ENCODE measurements around the gene CMTM7. TPM values are rescaled to one million over a fixed set of nuclear protein-coding genes. Genes with fewer than 3 reads are reported as not detected.
"Not testable (repeated sequence)": the region's sequence is repeated elsewhere in the genome, so short reads cannot be mapped to it uniquely, and the experiment has no call there.

The CMTM7 gene
- total RNA-seq, 3 donors from 2014 or later, result 3.6 to 5.1 (median 4.8) TPM

DNA sequence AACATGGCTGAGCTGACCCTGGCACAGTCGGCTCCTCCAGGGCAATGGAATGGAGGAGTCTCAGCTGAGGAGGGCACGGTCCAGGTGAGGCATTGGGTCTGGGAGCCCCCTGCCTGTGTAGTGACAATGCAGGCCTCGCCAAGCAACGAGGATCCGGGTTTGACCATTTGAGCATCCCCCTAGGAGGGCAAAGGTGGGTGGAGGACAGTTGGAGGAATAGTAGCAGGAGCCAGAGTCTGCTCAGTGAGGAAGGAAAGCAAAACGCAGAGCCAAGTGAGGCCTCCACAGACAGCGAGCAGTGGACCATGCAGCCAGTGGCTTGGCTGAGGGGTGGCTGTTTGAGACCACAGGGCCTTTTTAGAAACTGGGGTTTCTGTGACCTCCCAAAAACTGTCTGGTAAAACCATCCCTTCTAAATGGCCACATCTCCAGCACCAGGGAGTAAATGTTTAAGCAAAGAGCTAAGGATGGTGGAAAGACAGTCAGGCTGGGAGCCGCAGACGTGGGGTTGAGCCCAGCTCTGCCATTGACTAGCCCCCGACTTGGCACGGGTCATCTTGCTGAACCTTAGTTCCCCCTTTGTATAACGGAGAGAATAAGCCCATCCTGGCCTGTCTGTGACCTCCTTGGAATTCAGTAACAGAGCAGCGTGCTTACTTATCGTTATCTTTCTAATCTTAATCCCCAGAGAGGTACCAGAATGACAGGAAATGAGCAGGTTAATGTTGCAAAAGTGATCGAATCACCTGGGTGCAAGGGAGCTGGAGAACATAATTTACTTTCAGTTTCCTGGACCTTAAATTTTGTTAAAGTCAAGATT lies 64.2 kb downstream of the CMTM7 start:
- intact Hi-C loops (cut with DNase I, micrococcal nuclease), result no loop called here
- Histone ChIP-seq H3K9me3 (no peaks in the 10 kb centered on the region), H3K4me1 (ENCODE audit: low read depth) (no peaks in the 10 kb centered on the region), H3K36me3 (ENCODE audit: low read depth) (no peaks in the 10 kb centered on the region), H3K4me3 (no peak overlapping the region)
- ATAC-seq, result peak; percentile 2
- DNase-seq, result peak in 1 of 3 donors; percentile 1
- TF ChIP-seq, protein P1, sequence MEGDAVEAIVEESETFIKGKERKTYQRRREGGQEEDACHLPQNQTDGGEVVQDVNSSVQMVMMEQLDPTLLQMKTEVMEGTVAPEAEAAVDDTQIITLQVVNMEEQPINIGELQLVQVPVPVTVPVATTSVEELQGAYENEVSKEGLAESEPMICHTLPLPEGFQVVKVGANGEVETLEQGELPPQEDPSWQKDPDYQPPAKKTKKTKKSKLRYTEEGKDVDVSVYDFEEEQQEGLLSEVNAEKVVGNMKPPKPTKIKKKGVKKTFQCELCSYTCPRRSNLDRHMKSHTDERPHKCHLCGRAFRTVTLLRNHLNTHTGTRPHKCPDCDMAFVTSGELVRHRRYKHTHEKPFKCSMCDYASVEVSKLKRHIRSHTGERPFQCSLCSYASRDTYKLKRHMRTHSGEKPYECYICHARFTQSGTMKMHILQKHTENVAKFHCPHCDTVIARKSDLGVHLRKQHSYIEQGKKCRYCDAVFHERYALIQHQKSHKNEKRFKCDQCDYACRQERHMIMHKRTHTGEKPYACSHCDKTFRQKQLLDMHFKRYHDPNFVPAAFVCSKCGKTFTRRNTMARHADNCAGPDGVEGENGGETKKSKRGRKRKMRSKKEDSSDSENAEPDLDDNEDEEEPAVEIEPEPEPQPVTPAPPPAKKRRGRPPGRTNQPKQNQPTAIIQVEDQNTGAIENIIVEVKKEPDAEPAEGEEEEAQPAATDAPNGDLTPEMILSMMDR (IDR thresholded peaks at IDR 0.05), result no peak

DNA sequence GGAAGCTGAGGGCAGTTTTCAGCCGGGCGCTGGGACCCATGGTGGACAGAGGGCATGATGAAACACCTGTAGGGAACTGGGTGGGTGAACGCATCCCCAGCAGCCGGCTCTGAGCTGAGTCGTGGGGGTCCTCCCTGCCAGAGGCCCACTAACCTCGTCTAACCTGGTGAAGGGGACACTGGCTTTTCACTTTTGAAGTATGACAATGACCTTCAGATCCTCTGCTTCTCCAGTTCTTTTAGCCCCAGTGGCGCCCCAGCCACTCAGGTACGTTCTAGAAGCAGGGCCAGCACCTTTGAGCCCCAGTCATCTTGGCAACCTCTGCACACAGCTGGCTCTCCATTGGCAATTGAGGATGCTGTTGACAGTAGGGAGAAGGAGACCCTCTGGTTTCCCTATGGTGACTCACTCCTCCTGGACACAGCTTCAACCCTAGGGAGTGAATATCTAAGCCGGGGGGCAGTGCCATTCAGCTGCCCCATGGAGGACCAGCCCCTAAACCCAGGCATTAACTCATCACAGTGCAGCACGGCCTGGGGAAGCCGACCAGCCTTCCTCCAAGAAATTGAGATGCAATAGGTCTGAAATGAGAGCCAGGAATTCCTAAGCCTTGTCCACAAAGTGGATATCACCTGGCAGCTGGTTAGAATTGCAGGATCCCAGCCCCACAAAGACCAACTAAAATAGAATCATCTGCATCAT lies 64.9 kb downstream of the CMTM7 start:
- TF ChIP-seq, protein P1 (IDR thresholded peaks at IDR 0.05), result no peak
- DNase-seq (no peak), ATAC-seq (no peak)

DNA sequence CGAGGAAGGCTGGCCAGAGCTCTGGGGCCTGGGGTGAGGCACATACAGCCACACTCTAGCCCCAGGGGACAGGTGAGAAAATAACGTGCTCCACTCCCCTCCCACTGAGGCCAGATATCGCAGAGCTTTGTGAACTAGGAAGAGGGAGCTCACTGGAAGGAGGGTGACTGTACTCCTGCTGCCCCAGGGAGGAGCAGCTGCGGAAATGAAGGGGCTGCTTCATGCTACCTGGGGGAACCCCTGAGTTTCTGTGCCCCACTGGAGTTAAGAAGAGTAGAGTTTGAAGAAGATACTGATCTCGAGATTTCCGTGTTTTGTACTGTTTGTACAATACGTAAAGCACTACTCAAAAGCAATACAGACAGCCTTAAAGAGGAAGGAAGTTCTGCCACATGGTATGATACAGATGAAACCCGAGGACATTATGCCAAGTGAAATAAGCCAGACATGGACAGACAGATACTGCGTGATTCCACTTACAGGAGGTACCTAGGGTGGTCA lies 66.4 kb downstream of the CMTM7 start:
- DNase-seq (no peak), ATAC-seq (peak; percentile 70)
- Histone ChIP-seq H3K36me3 (ENCODE audit: low read depth) (no peaks in the 10 kb centered on the region), H3K4me3 (no peak overlapping the region), H3K4me1 (ENCODE audit: low read depth) (peaks cover 4% of the 10 kb centered on the region), H3K9me3 (no peaks in the 10 kb centered on the region)
- intact Hi-C loops (cut with DNase I, micrococcal nuclease), result no loop called here
- TF ChIP-seq, protein P1 (IDR thresholded peaks at IDR 0.05), result no peak

More for the DNA sequence above, 64.9 kb downstream of the CMTM7 start:
- H3K9me3 ChIP-seq, result no peaks in the 10 kb centered on the region
- no peak overlapping the region for H3K4me3 ChIP-seq
- H3K36me3 ChIP-seq (ENCODE audit: low read depth), result no peaks in the 10 kb centered on the region
- intact Hi-C loops (cut with DNase I, micrococcal nuclease), result no loop called here
- peaks cover 1% of the 10 kb centered on the region for H3K4me1 ChIP-seq (ENCODE audit: low read depth)

DNA sequence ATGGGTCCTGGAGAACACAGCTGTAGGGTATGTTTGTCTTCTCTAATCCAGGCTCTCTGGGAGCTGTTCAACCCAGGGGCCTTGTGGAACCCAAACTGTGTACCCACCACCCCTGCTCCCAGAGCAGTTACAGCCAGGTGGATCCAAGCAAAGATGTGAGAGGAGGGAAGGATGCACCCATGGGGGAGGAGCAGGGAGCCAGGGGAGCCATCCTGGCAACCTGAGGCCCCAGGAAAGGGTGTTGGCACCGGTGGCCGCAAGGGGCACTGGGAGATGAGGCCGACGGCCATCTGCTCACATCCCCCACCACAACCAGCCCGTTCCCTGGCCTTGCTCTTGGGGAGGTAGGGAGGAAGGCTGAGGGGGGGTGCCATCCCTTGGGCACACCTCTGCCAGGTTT lies 67.8 kb downstream of the CMTM7 start:
- intact Hi-C loops (cut with DNase I, micrococcal nuclease), result no loop called here
- H3K4me3 ChIP-seq, result no peak overlapping the region
- no peaks in the 10 kb centered on the region for H3K36me3 ChIP-seq (ENCODE audit: low read depth)
- DNase-seq (no peak), ATAC-seq (no peak)
- H3K4me1 ChIP-seq (ENCODE audit: low read depth), result peaks cover 4% of the 10 kb centered on the region
- TF ChIP-seq, protein P1 (IDR thresholded peaks at IDR 0.05), result no peak
- no peaks in the 10 kb centered on the region for H3K9me3 ChIP-seq

DNA sequence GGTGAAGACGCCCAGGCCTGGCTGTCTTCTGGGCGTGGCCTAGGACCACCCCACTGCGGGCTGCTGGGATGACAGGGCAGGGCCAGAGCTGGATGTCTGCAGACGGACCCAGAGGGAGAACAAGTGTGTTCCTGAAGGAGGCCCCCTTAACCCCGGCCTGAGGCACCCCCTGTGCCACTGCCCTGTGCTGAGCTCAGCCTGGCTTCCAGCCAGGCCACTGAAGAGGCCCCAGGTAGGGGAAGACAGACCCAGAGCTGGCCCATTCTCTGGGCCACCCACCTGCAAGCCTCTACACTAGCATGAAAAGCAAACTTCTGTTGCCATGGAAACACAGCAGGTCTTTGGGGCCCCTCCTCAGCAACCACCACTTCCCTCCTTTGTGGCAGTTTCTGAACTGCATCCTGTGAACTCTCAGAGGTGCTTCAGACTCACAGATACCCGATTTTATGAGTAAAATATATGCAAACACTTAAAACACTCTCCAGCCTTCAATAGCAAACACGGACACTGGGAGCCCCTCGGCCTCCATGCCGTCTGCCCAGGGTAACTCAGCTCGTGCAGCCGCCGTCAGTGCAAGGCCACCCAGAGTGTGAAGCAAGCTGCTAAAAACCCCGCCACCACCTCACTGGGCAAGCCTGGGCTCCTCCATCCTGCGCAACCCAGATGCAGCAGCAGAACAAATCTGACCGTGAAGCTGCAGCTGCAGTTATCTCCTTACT lies 68.5 kb downstream of the CMTM7 start:
- H3K4me1 ChIP-seq (ENCODE audit: low read depth), result peaks cover 4% of the 10 kb centered on the region
- intact Hi-C loops (cut with DNase I, micrococcal nuclease), result loop anchor here in 1 of 2 donors (10.0 kb wide), 1 partner anchor 165 kb away; no protein-coding TSS in a partner anchor
- H3K36me3 ChIP-seq (ENCODE audit: low read depth), result no peaks in the 10 kb centered on the region
- ATAC-seq (peak; percentile 88), DNase-seq (peak; percentile 40 to 68 (median 40))
- TF ChIP-seq, protein P1 (IDR thresholded peaks at IDR 0.05), result no peak
- H3K9me3 ChIP-seq, result no peaks in the 10 kb centered on the region
- no peak overlapping the region for H3K4me3 ChIP-seq

DNA sequence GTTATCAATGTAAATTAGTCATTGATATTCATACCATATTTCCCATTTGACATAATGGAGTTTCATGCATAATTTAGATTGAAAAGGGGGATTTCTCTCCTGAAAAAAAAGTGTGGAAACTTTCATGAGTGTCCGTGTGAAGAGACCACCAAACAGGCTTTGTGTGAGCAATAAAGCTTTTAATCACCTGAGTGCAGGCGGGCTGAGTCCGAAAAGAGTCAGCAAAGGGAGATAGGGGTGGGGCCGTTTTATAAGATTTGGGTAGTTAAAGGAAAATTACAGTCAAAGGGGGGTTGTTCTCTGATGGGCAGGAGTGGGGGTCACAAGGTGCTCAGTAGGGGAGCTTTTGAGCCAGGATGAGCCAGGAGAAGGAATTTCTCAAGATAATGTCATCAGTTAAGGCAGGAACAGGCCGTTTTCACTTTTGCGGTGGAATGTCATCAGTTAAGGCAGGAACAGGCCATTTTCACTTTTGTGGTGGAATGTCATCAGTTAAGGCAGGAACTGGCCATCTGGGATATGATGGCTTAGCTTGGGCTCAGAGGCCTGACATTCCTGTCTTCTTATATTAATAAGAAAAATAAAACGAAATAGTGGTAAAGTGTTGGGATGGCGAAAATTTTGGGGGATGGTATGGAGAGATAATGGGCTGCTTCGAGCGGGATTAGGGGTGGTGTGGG lies 69.3 kb downstream of the CMTM7 start:
- H3K36me3 ChIP-seq (ENCODE audit: low read depth); DNase-seq; H3K4me1 ChIP-seq (ENCODE audit: low read depth); ATAC-seq; H3K9me3 ChIP-seq; H3K4me3 ChIP-seq: not testable (repeated sequence)
- intact Hi-C loops (cut with DNase I, micrococcal nuclease), result loop anchor here in 1 of 2 donors (10.0 kb wide), 1 partner anchor 166 kb away; no protein-coding TSS in a partner anchor

DNA sequence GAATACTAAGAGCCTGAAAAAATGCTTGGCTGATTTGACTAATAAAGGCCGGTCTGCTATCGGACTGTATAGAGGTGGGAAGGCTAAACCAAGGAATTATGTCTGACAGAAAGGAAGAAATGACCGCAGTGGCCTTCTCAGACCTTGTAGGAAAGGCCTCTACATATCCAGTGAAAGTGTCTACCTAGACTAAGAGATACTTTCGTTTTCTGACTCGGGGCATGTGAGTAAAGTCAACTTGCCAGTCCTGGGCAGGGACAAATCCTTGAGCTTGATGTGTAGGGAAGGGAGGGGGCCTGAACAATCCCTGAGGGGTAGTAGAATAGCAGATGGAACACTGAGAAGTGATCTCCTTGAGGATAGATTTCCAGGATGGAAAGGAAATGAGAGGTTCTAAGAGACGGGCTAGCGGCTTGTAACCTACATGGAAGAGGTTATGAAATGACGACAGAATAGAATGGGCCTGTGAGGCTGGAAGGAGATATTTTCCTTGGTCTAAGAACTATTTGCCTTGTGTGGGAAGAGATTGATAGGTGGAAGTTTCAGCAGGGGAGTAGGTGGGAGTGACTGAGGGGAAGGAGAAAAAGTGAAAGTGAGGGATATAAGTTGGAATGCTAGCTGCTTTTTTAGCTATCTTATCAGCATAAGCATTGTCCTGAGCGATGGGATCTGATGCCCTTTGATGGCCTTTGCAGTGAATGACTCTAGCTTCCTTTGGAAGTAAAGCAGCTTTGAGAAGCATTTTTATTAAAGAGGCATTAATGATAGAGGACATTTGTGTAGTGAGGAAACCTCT lies 70.7 kb downstream of the CMTM7 start:
- not testable (repeated sequence) for H3K4me3 ChIP-seq; H3K9me3 ChIP-seq; H3K36me3 ChIP-seq (ENCODE audit: low read depth); DNase-seq; ATAC-seq; H3K4me1 ChIP-seq (ENCODE audit: low read depth)
- intact Hi-C loops (cut with DNase I, micrococcal nuclease), result loop anchor here in 1 of 2 donors (10.0 kb wide), 1 partner anchor 168 kb away; no protein-coding TSS in a partner anchor

Data from mucosa of descending colon (tissue), 3 donors.